A673 (cell line): ENCODE data around the gene JAG2.

ENCODE experiments used
- CTCF ChIP-seq: fragments of 300-800, 200-600 bp; sonication (generic); conservative IDR thresholded peaks from 2 replicates; pipeline ENCODE4 v1.5.1; 2017; ENCODE audit warnings: low read depth, mild to moderate bottlenecking, antibody characterized with exemption, low read length, moderate library complexity, mixed read lengths
- EZH2 ChIP-seq: fragments of 200-600 bp; sonication (generic); IDR thresholded peaks from 2 replicates; pipeline ENCODE4 v1.6.1; 2017; ENCODE audit warnings: borderline replicate concordance, low read depth, mild to moderate bottlenecking, mixed read lengths, antibody characterized with exemption, low read length; ENCODE audit not compliant: poor library complexity, severe bottlenecking

GRCh38 chr14:105135700-105136395, 32.7 kb downstream of the JAG2 start:
- no peak for TF ChIP-seq CTCF
- no peak for TF ChIP-seq EZH2
